ENCODE results near the gene IFNW1.

DNA sequence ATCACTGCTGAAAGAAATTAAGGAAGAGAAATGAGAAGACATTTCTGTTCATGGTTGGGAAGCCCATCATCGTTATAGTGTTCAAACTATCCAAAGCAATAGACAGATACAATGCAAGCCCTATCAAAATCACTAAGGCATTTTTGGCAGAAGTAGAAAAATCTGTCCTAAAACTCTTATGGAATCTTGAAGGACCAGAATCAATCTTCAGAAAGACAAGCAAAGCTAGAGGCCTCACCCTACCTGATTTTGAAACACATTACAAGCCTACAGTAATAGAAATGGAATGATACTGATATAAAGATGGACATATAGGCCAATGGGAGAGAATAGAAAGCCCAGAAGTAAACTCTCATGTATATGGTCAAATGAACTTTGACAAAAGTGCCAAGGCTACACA, 29.7 kb upstream of the IFNW1 start:
- TF ChIP-seq YY1 (IDR thresholded peaks at IDR 0.05; ENCODE audit: insufficient read depth, insufficient read length) (no peak), SUZ12 (IDR thresholded peaks at IDR 0.05; ENCODE audit: extremely low read depth, insufficient read depth, insufficient read length) (no peak), ZNF274 (IDR thresholded peaks at IDR 0.05; ENCODE audit: low read depth, low read length) (no peak)

Measured in NT2/D1 (cell line).